ES-I3 (cell line): ENCODE data around the gene SCG2.

Experiments
- H3K36me3 ChIP-seq: 2 replicates; pipeline ENCODE4 v1.6.1; 2013; ENCODE audit warnings: mild to moderate bottlenecking, low read length, control low read depth, moderate library complexity; ENCODE audit not compliant: insufficient read depth
- H3K4me1 ChIP-seq: 2 replicates; pipeline ENCODE4 v1.6.1; 2013; ENCODE audit warnings: mild to moderate bottlenecking, control low read depth, low read length; ENCODE audit not compliant: insufficient read depth
- H3K9ac ChIP-seq: 2 replicates; pipeline ENCODE4 v1.6.1; 2013; ENCODE audit warnings: low read depth, mild to moderate bottlenecking, low read length, moderate library complexity
- H3K9me3 ChIP-seq: 2 replicates; pipeline ENCODE4 v1.6.1; 2013; ENCODE audit warnings: mild to moderate bottlenecking, low read length, moderate library complexity; ENCODE audit not compliant: control insufficient read depth, insufficient read depth

SCG2 gene

GRCh38 chr2:223625652-223626051 is 23.5 kb upstream of the SCG2 start:
- Histone ChIP-seq H3K9me3 (no peaks in the 10 kb centered on the region), H3K36me3 (no peaks in the 10 kb centered on the region), H3K9ac (no peak overlapping the region), H3K4me1 (no peaks in the 10 kb centered on the region)

GRCh38 chr2:223621901-223622300 is 19.7 kb upstream of the SCG2 start:
- no peaks in the 10 kb centered on the region for H3K9me3 ChIP-seq
- no peak overlapping the region for H3K9ac ChIP-seq
- H3K36me3 ChIP-seq: no peaks in the 10 kb centered on the region
- H3K4me1 ChIP-seq: peaks cover 4% of the 10 kb centered on the region

- H3K4me1 ChIP-seq: peaks cover 4% of the 10 kb centered on the region
- H3K36me3 ChIP-seq: no peaks in the 10 kb centered on the region
- H3K9me3 ChIP-seq: no peaks in the 10 kb centered on the region
- no peak overlapping the region for H3K9ac ChIP-seq
Measured at GRCh38 chr2:223619486-223620129, 17.4 kb upstream of the SCG2 start.

- no peaks in the 10 kb centered on the region for H3K36me3 ChIP-seq
- H3K4me1 ChIP-seq: peaks cover 11% of the 10 kb centered on the region
- no peak overlapping the region for H3K9ac ChIP-seq
- no peaks in the 10 kb centered on the region for H3K9me3 ChIP-seq
Measured at GRCh38 chr2:223618172-223619035, 16.2 kb upstream of the SCG2 start.

- Histone ChIP-seq H3K9ac (no peak overlapping the region), H3K9me3 (no peaks in the 10 kb centered on the region), H3K4me1 (peaks cover 12% of the 10 kb centered on the region), H3K36me3 (no peaks in the 10 kb centered on the region)
Measured at GRCh38 chr2:223614534-223614933, 12.4 kb upstream of the SCG2 start.

- H3K36me3 ChIP-seq: no peaks in the 10 kb centered on the region
- H3K9ac ChIP-seq: peak overlapping the region; percentile 24; the same call in 1 of the 2 replicates
- peaks cover 12% of the 10 kb centered on the region for H3K4me1 ChIP-seq
- H3K9me3 ChIP-seq: no peaks in the 10 kb centered on the region
Measured at GRCh38 chr2:223613017-223613950, 11.1 kb upstream of the SCG2 start.

GRCh38 chr2:223612501-223612900 is 10.3 kb upstream of the SCG2 start:
- Histone ChIP-seq H3K9me3 (no peaks in the 10 kb centered on the region), H3K9ac (peak overlapping the region; percentile 24; the same call in 1 of the 2 replicates), H3K4me1 (peaks cover 8% of the 10 kb centered on the region; the same call in 1 of the 2 replicates), H3K36me3 (no peaks in the 10 kb centered on the region)

- Histone ChIP-seq H3K9ac (no peak overlapping the region), H3K4me1 (peaks cover 8% of the 10 kb centered on the region; the same call in 1 of the 2 replicates), H3K9me3 (no peaks in the 10 kb centered on the region; the same call in 1 of the 2 replicates), H3K36me3 (no peaks in the 10 kb centered on the region)
Measured at GRCh38 chr2:223611061-223611460, 8.9 kb upstream of the SCG2 start.

GRCh38 chr2:223607476-223607875 is 5.3 kb upstream of the SCG2 start:
- H3K36me3 ChIP-seq: no peaks in the 10 kb centered on the region

GRCh38 chr2:223606946-223607345 is 4.8 kb upstream of the SCG2 start:
- no peaks in the 10 kb centered on the region; the same call in 1 of the 2 replicates for H3K9me3 ChIP-seq
- no peak overlapping the region for H3K9ac ChIP-seq
- H3K36me3 ChIP-seq: no peaks in the 10 kb centered on the region
- H3K4me1 ChIP-seq: no peaks in the 10 kb centered on the region; the same call in 1 of the 2 replicates

More at GRCh38 chr2:223607476-223607875, 5.3 kb upstream of the SCG2 start:
- Histone ChIP-seq H3K9me3 (no peaks in the 10 kb centered on the region; the same call in 1 of the 2 replicates), H3K9ac (no peak overlapping the region), H3K4me1 (no peaks in the 10 kb centered on the region; the same call in 1 of the 2 replicates)

- H3K4me1 ChIP-seq: no peaks in the 10 kb centered on the region; the same call in 1 of the 2 replicates
- H3K9ac ChIP-seq: no peak overlapping the region
- H3K36me3 ChIP-seq: no peaks in the 10 kb centered on the region
- no peaks in the 10 kb centered on the region; the same call in 1 of the 2 replicates for H3K9me3 ChIP-seq
Measured at GRCh38 chr2:223604231-223604630, 2.1 kb upstream of the SCG2 start.

- H3K4me1 ChIP-seq: no peaks in the 10 kb centered on the region; the same call in 1 of the 2 replicates
- no peak overlapping the region for H3K9ac ChIP-seq
- H3K36me3 ChIP-seq: 0 out of 2 replicates have a peak, but pooled peaks cover under 1% of the 10 kb centered on the region
- H3K9me3 ChIP-seq: no peaks in the 10 kb centered on the region; the same call in 1 of the 2 replicates
Measured at GRCh38 chr2:223602972-223603371, 811 bp upstream of the SCG2 start.

GRCh38 chr2:223601018-223601417 is 1.1 kb downstream of the SCG2 start:
- Histone ChIP-seq H3K9ac (no peak overlapping the region), H3K9me3 (no peaks in the 10 kb centered on the region), H3K36me3 (0 out of 2 replicates have a peak, but pooled peaks cover 2% of the 10 kb centered on the region), H3K4me1 (no peaks in the 10 kb centered on the region; the same call in 1 of the 2 replicates)
